NCI-H1092 treated with DMSO at 0.1 percent for 48 hours (cell line): ENCODE data around the gene HAAO.

Source experiments
- DNase-seq: peaks from one replicate; lab custom pipeline; 2025; lab: John Stamatoyannopoulos, UW

HAAO gene

DNA sequence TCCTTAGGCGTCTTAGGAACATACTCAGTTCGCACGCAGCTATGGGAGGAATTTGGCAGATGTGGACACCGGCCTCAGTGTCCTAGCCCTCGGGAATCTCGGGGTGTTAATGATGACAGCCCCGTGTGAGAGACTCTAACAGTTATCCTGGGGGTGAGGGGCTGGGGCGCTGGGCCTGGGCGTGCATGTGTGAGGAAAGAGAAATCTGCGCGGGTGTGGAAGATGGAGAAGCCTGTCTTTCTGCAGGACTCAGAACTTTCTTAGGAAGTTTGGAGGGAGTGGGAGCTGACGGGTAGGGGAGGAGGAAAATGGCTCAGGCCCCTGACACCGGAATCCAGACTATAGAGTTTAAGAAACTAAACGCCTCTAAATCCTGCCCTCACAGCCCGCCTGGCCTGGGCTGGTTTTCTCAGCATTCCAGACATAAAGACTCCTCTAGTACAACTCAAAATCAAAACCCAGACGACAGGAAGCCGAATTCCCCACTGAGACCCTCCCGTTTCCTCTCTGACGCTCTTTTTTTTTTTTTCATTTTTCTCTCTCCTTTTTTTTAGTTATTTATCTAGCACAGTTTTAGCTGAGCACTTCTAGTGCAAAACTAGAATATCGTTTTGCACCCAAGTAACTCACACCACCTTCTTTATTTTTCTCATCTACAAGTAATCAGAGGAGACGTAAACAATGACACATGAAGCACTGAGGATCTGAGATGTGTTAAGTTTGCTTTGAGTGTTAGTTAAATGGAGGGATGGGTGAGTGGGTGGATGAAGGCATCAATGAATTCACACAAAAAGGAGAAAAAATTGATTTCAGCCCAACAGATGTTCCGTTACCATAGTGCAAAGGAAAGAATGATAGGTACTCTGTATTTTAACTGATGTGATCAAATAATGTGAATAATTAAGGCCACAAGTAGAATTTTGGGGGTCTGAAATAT, 1.2 kb upstream of the HAAO start:
- no peak for DNase-seq

DNA sequence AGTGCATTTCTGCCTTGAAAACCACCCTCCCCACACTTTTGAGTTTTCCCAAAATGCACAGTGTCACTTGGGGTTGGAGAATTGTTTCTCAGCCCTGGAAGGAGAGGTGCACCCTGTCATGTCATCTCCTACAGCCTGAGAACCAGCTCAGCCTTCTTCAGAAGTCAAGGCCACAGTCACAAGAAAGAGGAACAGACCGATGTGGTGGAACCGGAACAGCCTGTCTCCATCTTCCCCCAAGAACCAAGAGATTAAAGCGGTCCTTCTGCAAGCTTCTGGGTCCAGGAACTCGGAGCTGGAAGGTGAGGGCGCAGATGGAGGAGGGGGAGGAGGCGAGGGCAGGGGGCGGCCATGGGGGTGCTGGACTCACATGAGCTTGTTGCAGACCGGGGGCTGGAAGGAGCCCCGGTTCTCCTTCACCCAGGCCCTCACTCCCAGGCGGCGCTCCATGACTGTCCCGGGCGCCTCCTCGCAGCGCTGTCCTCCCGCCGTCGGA, 248 bp downstream of the HAAO start:
- no peak for DNase-seq

GRCh38 chr2:42791606-42792005, 777 bp downstream of the HAAO start:
- no peak for DNase-seq

- no peak for DNase-seq
Measured at GRCh38 chr2:42789751-42790150, 2.6 kb downstream of the HAAO start.

GRCh38 chr2:42788882-42789281, 3.5 kb downstream of the HAAO start:
- no peak for DNase-seq

DNA sequence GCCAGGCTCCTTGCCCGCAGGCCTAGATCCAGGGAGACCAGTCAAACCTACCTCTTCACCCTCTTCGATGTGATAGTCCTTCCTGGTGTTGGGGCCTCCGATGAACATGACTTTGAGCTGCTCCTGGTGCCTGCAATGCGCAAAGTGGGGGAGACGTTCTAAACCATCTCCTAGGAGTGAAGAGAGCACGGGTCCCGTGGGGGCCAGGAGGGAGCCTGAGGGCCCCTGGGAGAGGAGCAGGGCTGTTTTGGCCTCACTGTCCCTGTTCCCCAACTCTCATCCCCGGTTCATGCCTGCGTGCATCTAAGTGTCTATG, 3.9 kb downstream of the HAAO start:
- no peak for DNase-seq

- no peak for DNase-seq
Measured at GRCh38 chr2:42787788-42788477, 4.5 kb downstream of the HAAO start.

DNA sequence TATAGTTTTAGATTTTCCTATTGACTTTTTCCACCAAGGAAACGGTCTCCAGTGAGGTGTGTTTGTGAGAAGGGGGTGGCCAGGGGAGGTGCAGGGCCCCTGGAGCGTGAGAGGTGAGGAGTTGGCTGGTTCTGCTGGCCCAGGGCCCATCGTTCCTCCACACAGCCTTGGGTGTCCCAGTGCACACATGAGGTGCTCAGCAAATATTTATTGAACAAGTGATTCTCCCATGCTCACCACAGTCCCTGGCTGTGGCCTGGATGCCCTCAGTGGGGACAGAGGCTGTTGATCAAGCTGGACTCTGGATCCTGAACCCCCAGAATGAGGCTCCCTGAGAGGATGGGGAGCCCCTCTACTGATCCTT, 5.0 kb downstream of the HAAO start:
- DNase-seq: no peak

DNA sequence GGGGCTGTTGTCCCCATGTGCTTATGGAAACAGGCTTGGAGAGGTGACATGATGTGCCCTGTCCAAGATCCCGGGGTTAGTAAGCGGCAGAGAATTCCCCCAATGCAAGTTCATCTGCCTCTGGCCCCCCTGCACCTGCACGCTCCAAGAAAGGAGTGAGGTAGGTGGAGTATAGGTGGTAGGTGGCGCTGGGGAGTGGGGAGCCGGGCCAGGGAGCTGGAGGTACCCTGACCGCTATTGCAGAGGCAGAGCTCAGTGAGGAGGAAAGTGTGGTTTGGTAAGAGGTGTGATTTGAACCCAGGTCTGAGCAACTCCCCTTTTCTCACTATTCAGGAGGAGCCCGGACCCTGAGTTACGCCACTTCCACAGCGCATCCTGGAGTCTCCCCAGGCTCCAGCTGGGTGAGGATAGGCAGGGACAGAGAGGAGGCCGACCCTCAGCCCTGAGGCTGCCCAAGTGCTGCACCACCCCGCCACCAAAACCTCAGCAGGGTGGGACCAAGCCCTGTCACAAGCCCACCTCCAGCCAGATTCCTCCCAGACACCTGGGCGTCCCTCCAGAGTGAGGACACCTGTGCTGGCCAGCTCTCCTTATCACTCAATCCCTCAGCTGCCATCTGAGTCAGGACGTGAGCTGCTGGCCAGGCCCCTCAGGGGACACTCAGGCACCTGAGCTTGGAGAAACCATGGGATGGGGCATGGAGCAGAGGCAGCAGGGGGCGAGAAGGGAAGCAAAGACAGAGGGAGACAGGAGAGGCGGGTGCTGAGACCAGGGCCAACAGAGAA, 5.6 kb downstream of the HAAO start:
- DNase-seq: no peak

- no peak for DNase-seq
Measured at GRCh38 chr2:42784204-42784880, 8.0 kb downstream of the HAAO start.

- DNase-seq: no peak
Measured at GRCh38 chr2:42783511-42783910, 8.9 kb downstream of the HAAO start.

- no peak for DNase-seq
Measured at GRCh38 chr2:42781181-42781580, 11.2 kb downstream of the HAAO start.

GRCh38 chr2:42777883-42778805, 14.2 kb downstream of the HAAO start:
- no peak for DNase-seq

- DNase-seq: no peak
Measured at GRCh38 chr2:42775810-42776209, 16.6 kb downstream of the HAAO start.

GRCh38 chr2:42775186-42775585, 17.2 kb downstream of the HAAO start:
- no peak for DNase-seq

DNA sequence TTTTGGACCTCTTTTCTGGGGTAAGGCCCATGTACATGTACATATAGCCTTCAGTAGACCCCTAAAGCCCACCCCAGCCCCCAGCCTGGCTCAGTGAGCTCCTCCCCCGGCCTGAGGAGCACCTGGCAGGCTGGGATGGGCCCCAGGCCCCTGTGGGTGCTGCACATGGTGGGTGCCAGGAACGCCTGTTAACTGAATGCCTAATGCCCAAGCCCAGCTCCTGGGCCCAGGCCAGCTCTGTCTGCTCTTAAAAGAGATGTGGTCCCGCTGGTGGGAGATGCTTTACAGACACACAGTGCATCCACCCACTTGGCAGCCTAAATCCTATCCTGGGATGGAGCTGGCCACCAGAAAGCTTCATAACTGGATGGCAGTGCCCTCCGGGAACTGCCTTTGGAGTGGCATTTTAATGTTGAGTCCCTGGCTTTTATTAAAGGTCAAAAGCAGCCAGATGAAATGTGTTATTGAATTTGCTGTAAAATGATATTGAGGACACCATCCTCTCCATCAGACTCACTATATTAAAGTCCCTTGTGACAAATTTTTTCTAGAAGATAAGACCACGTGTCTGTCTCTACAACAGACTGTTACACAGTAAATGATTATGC, 20.7 kb downstream of the HAAO start:
- DNase-seq: no peak

DNA sequence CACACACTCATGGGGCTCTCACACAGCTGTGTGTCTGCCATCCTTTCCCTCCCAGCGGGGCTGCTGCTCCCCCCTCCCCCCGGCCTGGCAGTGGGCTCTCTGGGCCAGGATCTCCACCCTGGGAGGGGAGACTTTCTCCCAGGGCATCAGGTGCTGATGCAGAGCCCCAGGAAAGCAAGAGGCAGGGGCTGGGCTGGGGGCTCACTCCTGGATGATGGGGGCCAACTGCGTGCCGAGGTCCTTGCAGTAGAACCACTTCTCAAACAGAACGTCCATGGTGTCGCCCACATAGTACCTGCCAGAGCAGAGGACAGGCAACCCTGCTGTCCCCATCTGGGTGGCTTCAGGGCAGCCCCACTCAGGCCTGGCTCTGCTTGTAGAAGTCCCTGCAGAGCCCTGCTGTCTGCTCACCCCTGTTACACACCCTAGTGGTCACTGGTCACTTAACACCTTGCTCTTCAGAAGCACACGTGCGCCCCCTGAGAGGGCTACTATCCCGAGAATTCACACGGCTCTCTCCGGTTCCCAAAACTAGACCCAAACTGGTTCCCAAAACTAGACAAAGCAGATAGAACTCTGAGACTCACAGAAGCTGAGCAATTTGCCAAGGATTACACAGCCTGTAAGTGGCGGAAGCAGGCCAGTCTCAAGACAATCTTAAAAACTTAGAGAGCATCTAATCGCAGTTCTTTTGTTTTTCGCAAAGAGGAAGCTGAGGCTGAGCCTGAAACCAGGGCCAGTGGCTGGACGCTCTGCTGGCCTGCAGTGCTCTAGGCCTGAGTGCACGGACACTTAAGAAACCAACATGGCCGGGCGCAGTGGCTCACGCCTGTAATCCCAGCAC, 21.9 kb downstream of the HAAO start:
- DNase-seq: peak; percentile 27

DNA sequence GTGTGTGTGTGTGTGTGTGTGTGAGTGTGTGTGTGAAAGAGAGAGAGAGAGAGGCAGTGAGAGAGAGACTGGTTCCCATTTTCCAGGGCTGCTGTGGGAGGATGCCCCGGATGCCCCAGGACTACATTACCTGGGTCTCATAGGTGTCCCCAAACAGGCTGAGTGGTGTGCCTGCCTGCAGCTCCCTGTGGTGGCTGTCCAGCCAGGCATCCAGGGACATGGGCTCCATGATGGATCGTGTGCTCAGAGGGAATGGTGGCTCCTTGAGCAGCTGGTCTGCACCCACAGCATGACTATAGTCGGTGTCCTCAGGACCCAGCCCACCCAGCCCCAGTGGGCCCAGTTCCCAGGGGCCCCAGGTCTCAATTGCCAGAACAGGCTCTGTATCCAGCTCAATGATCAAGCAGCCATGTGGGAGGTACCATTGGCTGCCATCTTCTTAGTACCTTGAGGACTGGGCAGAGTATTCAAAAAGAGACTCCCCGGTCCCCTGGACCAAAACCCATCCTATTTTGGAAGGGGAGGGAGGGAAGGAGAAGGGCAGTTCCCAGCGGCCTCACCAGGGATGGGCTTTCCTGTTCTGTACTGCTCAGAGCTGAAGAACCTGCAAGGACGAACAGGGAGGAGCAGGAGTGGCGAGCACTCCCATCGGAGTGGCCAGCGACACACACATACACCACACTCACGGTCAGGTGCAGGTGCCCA, 22.6 kb downstream of the HAAO start:
- no peak for DNase-seq

GRCh38 chr2:42768706-42769256, 23.6 kb downstream of the HAAO start:
- DNase-seq: no peak
